IPS DF 6.9 (cell line): Measurements from ENCODE around the gene SMARCD2.
"Not testable (repeated sequence)": the region's sequence is repeated elsewhere in the genome, so short reads cannot be mapped to it uniquely, and the experiment has no call there.

Experiments
- DNase-seq: peaks from one replicate; pipeline ENCODE4 v3.0.0-alpha.2; 2013; ENCODE audit warnings: low read depth, low spot score
- H3K27ac ChIP-seq: one replicate; pipeline ENCODE4 v1.5.1; 2013; ENCODE audit warnings: low read length, control low read depth
- H3K27me3 ChIP-seq: 2 replicates; pipeline ENCODE4 v1.6.1; 2013; ENCODE audit warnings: mild to moderate bottlenecking, low read length; ENCODE audit not compliant: control insufficient read depth, insufficient read depth
- H3K36me3 ChIP-seq: 2 replicates; pipeline ENCODE4 v1.6.1; 2013; ENCODE audit warnings: low read length; ENCODE audit not compliant: control insufficient read depth, insufficient read depth
- H3K4me1 ChIP-seq: 2 replicates; pipeline ENCODE4 v1.6.1; 2013; ENCODE audit warnings: low read length; ENCODE audit not compliant: control insufficient read depth, insufficient read depth
- H3K4me3 ChIP-seq: 2 replicates; pipeline ENCODE4 v1.5.1; 2013; ENCODE audit warnings: mild to moderate bottlenecking, low read length
- H3K9me3 ChIP-seq: 2 replicates; pipeline ENCODE4 v1.6.1; 2013; ENCODE audit warnings: low read length, inconsistent platforms; ENCODE audit not compliant: control insufficient read depth, insufficient read depth
- WGBS: extraction: QIAGEN DNeasy Blood & Tissue Kit; methylation state at CpG from one replicate; pipeline ENCODE4 v1.1.7; 2013; ENCODE audit warnings: mixed read lengths, missing lambda C conversion rate; ENCODE audit not compliant: insufficient read length, insufficient coverage; 5-methylcytosine and 5-hydroxymethylcytosine counted together

The SMARCD2 gene

GRCh38 chr17:63800783-63801182, 41.7 kb downstream of the SMARCD2 start:
- no peak for DNase-seq
- H3K27ac ChIP-seq, result no peak overlapping the region
- H3K27me3 ChIP-seq, result no peaks in the 10 kb centered on the region
- H3K9me3 ChIP-seq, result no peaks in the 10 kb centered on the region
- no peaks in the 10 kb centered on the region for H3K4me1 ChIP-seq
- H3K4me3 ChIP-seq, result no peak overlapping the region
- no CpG with 5 or more reads among the region's 1 CpG for WGBS
- peaks cover 22% of the 10 kb centered on the region; the same call in 1 of the 2 replicates for H3K36me3 ChIP-seq

- Histone ChIP-seq H3K4me1 (no peaks in the 10 kb centered on the region), H3K4me3 (no peak overlapping the region), H3K27ac (no peak overlapping the region), H3K9me3 (no peaks in the 10 kb centered on the region), H3K27me3 (no peaks in the 10 kb centered on the region), H3K36me3 (peaks cover 31% of the 10 kb centered on the region; the same call in 1 of the 2 replicates)
- WGBS, result no CpG with 5 or more reads among the region's 3 CpGs
- DNase-seq, result no peak
Observed at GRCh38 chr17:63798572-63799106, 43.8 kb downstream of the SMARCD2 start.

- not testable (repeated sequence) for H3K27ac ChIP-seq, H3K27me3 ChIP-seq, DNase-seq, H3K4me3 ChIP-seq, H3K4me1 ChIP-seq, H3K9me3 ChIP-seq
- WGBS, result no CpG with 5 or more reads among the region's 10 CpGs
- peaks cover 28% of the 10 kb centered on the region; the same call in 1 of the 2 replicates for H3K36me3 ChIP-seq
Observed at GRCh38 chr17:63796375-63796774, 46.1 kb downstream of the SMARCD2 start.

GRCh38 chr17:63792055-63792729, 50.3 kb downstream of the SMARCD2 start:
- Histone ChIP-seq H3K36me3 (peaks cover 17% of the 10 kb centered on the region; the same call in 1 of the 2 replicates), H3K9me3 (no peaks in the 10 kb centered on the region), H3K27ac (no peak overlapping the region), H3K27me3 (no peaks in the 10 kb centered on the region), H3K4me3 (no peak overlapping the region), H3K4me1 (no peaks in the 10 kb centered on the region)
- DNase-seq, result no peak
- WGBS, result no CpG with 5 or more reads among the region's 3 CpGs

- H3K9me3 ChIP-seq, result no peaks in the 10 kb centered on the region
- WGBS, result no CpG with 5 or more reads among the region's 6 CpGs
- DNase-seq, result no peak
Observed at GRCh38 chr17:63790057-63790456, 52.4 kb downstream of the SMARCD2 start.

GRCh38 chr17:63786971-63787711, 55.3 kb downstream of the SMARCD2 start:
- Histone ChIP-seq H3K4me3 (no peak overlapping the region), H3K27ac (no peak overlapping the region), H3K4me1 (no peaks in the 10 kb centered on the region), H3K36me3 (peaks cover 16% of the 10 kb centered on the region; the same call in 1 of the 2 replicates), H3K9me3 (no peaks in the 10 kb centered on the region), H3K27me3 (no peaks in the 10 kb centered on the region)
- DNase-seq, result no peak
- WGBS, result no CpG with 5 or more reads among the region's 13 CpGs

More at GRCh38 chr17:63790057-63790456, 52.4 kb downstream of the SMARCD2 start:
- H3K4me1 ChIP-seq, result no peaks in the 10 kb centered on the region
- H3K36me3 ChIP-seq, result peaks cover 18% of the 10 kb centered on the region; the same call in 1 of the 2 replicates
- H3K27ac ChIP-seq, result no peak overlapping the region
- H3K27me3 ChIP-seq, result no peaks in the 10 kb centered on the region
- H3K4me3 ChIP-seq, result no peak overlapping the region

- Histone ChIP-seq H3K4me3 (no peak overlapping the region), H3K36me3 (peaks cover 16% of the 10 kb centered on the region; the same call in 1 of the 2 replicates), H3K27ac (no peak overlapping the region), H3K9me3 (no peaks in the 10 kb centered on the region), H3K27me3 (no peaks in the 10 kb centered on the region), H3K4me1 (no peaks in the 10 kb centered on the region)
- no CpG with 5 or more reads among the region's 1 CpG for WGBS
- no peak for DNase-seq
Observed at GRCh38 chr17:63786117-63786516, 56.4 kb downstream of the SMARCD2 start.

GRCh38 chr17:63785556-63785955, 56.9 kb downstream of the SMARCD2 start:
- no CpG with 5 or more reads among the region's 1 CpG for WGBS
- Histone ChIP-seq H3K4me3 (no peak overlapping the region), H3K27ac (no peak overlapping the region), H3K9me3 (no peaks in the 10 kb centered on the region), H3K4me1 (no peaks in the 10 kb centered on the region), H3K27me3 (no peaks in the 10 kb centered on the region), H3K36me3 (peaks cover 13% of the 10 kb centered on the region; the same call in 1 of the 2 replicates)
- no peak for DNase-seq

- no peak overlapping the region for H3K4me3 ChIP-seq
- H3K4me1 ChIP-seq, result no peaks in the 10 kb centered on the region
- no peak overlapping the region for H3K27ac ChIP-seq
- DNase-seq, result no peak
- peaks cover 7% of the 10 kb centered on the region; the same call in 1 of the 2 replicates for H3K36me3 ChIP-seq
- H3K9me3 ChIP-seq, result no peaks in the 10 kb centered on the region
- WGBS, result no CpG with 5 or more reads among the region's 6 CpGs
- H3K27me3 ChIP-seq, result no peaks in the 10 kb centered on the region
Observed at GRCh38 chr17:63783522-63783921, 59.0 kb downstream of the SMARCD2 start.
